Esophagus squamous epithelium (tissue), 4 donors: ENCODE data around the gene ZDHHC9.

Source experiments
- CTCF ChIP-seq, 6 experiments: fragments of 450-650 bp in 4 of 6; fragments of 200-600 bp in 2 of 6; sonication (generic) in 2 of 6; IDR thresholded peaks; one replicate each; pipeline ENCODE4 v1.5.1; 2016 to 2019; ENCODE audit warnings: antibody characterized with exemption in 6 of 6, mild to moderate bottlenecking in 4 of 6, moderate library complexity in 4 of 6
- POLR2A ChIP-seq, 4 donors: fragments of 450-650 bp; IDR thresholded peaks; one replicate each; pipeline ENCODE4 v1.6.1; 2017; ENCODE audit warnings: antibody characterized with exemption in 4 of 4, mild to moderate bottlenecking in 4 of 4, moderate library complexity in 3 of 4

GRCh38 chrX:129876771-129877305 is 33.2 kb upstream of the ZDHHC9 start:
- TF ChIP-seq POLR2A (IDR thresholded peaks at IDR 0.05), result no peak
- no peak for TF ChIP-seq CTCF (IDR thresholded peaks at IDR 0.05)
